Measurements from ENCODE around the gene RAB7A. TPM values are rescaled to one million over a fixed set of nuclear protein-coding genes. Genes with fewer than 3 reads are reported as not detected.

Gene RAB7A
- total and polyA plus RNA-seq, 2 of the 4 experiments (the other 2 are of a cell fraction), result 57.0 to 240 TPM

GRCh38 chr3:128783774-128784173 is 57.8 kb downstream of the RAB7A start:
- H2AFZ ChIP-seq (replicated peaks; ENCODE audit: low read length, poor library complexity), result no peak overlapping the region
- in situ Hi-C loops (cut with MboI; ENCODE audit: low sequenced_read_pairs) (no loop called here), dilution Hi-C loops (cut with HindIII; ENCODE audit: low sequenced_read_pairs, unreplicated experiment) (no loop called here), intact Hi-C loops (cut with micrococcal nuclease) (no loop called here)
- no peak overlapping the region for H3K18ac ChIP-seq (ENCODE audit: low read depth, low read length)
- H2BK20ac ChIP-seq (ENCODE audit: low read depth, low read length), result no peak overlapping the region
- H2BK5ac ChIP-seq (ENCODE audit: low read depth, low read length, poor library complexity, severe bottlenecking), result no peak overlapping the region
- H3K56ac ChIP-seq (ENCODE audit: extremely low read depth, insufficient read depth, low read length), result no peak overlapping the region
- no peak overlapping the region for H4K91ac ChIP-seq (ENCODE audit: insufficient read depth, low read depth, low read length)
- no peak overlapping the region for H3K4ac ChIP-seq (ENCODE audit: low read depth, low read length)
- no peak overlapping the region for H3K23ac ChIP-seq (ENCODE audit: low read depth, low read length)
- H2AK5ac ChIP-seq (ENCODE audit: low read depth, low read length), result no peak overlapping the region
- no peak overlapping the region for H3K14ac ChIP-seq (replicated peaks; ENCODE audit: low read depth, low read length)
- ChIA-PET CTCF (no interaction called here), POLR2A (ENCODE audit: unreplicated experiment) (no interaction called here)
- WGBS, 2 experiments (ENCODE audit: extremely low coverage in 2 of 2, insufficient read length in 1 of 2), result 80% methylated on average over 1 of the region's 4 CpGs; no CpG with 5 or more reads in 1 of the 2 experiments
- H3K4me2 ChIP-seq (ENCODE audit: low read depth, low read length), result no peak overlapping the region
- H4K20me1 ChIP-seq (ENCODE audit: insufficient read depth, low read length), result peaks cover 100% of the 10 kb centered on the region
- H2BK15ac ChIP-seq (ENCODE audit: low read depth, low read length), result no peak overlapping the region
- no peaks in the 10 kb centered on the region; the same call in 1 of the 2 replicates for H3K36me3 ChIP-seq (ENCODE audit: control insufficient read depth, insufficient read depth, low read length)
- no peaks in the 10 kb centered on the region for H3K9me3 ChIP-seq (ENCODE audit: control insufficient read depth, insufficient read depth, low read length)
- no peak overlapping the region for H2AK9ac ChIP-seq (replicated peaks; ENCODE audit: low read depth, low read length, poor library complexity)
- TF ChIP-seq ELK1 (IDR thresholded peaks at IDR 0.05; ENCODE audit: borderline replicate concordance, low read depth, low read length) (no peak), RAD21 (IDR thresholded peaks at IDR 0.05; ENCODE audit: low read length) (no peak), USF2 (IDR thresholded peaks at IDR 0.05; ENCODE audit: low read depth, low read length) (no peak), CTCF (conservative IDR thresholded peaks at IDR 0.05; ENCODE audit: low read depth, low read length) (no peak), MXI1 (IDR thresholded peaks at IDR 0.05; ENCODE audit: borderline replicate concordance, low read depth, low read length) (no peak), RCOR1 (IDR thresholded peaks at IDR 0.05; ENCODE audit: insufficient replicate concordance, low read length) (no peak), RFX5 (IDR thresholded peaks at IDR 0.05; ENCODE audit: low read depth, low read length) (no peak), MAZ (IDR thresholded peaks at IDR 0.05; ENCODE audit: borderline replicate concordance, low read depth, low read length) (no peak), POLR2A (IDR thresholded peaks at IDR 0.05; ENCODE audit: low read depth, low read length) (no peak), FOS (IDR thresholded peaks at IDR 0.05; ENCODE audit: low read depth, low read length) (no peak), CEBPB (IDR thresholded peaks at IDR 0.05; ENCODE audit: low read depth, low read length) (no peak), MAFK (IDR thresholded peaks at IDR 0.05; ENCODE audit: low read depth, low read length) (no peak), SMC3 (IDR thresholded peaks at IDR 0.05; ENCODE audit: low read depth, low read length) (no peak), BHLHE40 (IDR thresholded peaks at IDR 0.05; ENCODE audit: low read depth, low read length) (no peak), NFE2L2 (IDR thresholded peaks at IDR 0.05; ENCODE audit: low read depth, low read length) (no peak), CHD1 (IDR thresholded peaks at IDR 0.05; ENCODE audit: low read depth, low read length) (no peak)
- DNase-seq (no peak), ATAC-seq (ENCODE audit: low read depth) (no peak)
- H4K8ac ChIP-seq (ENCODE audit: low read depth in 2 of 2, low read length in 2 of 2), result no peak overlapping the region
- H3K9me1 ChIP-seq (ENCODE audit: insufficient read depth, low read length), result peaks cover 53% of the 10 kb centered on the region
- H3K9ac ChIP-seq (ENCODE audit: low read depth, low read length), result no peak overlapping the region
- H4K5ac ChIP-seq (ENCODE audit: low read depth, low read length), result no peak overlapping the region
- no peaks in the 10 kb centered on the region for H3K27me3 ChIP-seq (ENCODE audit: control insufficient read depth, insufficient read depth, low read length)
- H2BK120ac ChIP-seq (ENCODE audit: low read depth, low read length), result no peak overlapping the region
- no TSS peak for BruUV-seq (replicated peaks)
- no peak overlapping the region for H3K4me3 ChIP-seq (ENCODE audit: insufficient read depth, low read depth, low read length)
- peaks cover 33 to 99% of the 10 kb centered on the region in 2 experiments for H3K79me1 ChIP-seq (ENCODE audit: low read depth in 1 of 2, low read length in 2 of 2)
- no peak overlapping the region for H3K27ac ChIP-seq (ENCODE audit: insufficient read depth, low read length)
- peaks cover 27% of the 10 kb centered on the region for H3K4me1 ChIP-seq (ENCODE audit: control insufficient read depth, insufficient read depth, low read length)
